ENCODE measurements around the gene RPS6KA5. TPM values are rescaled to one million over a fixed set of nuclear protein-coding genes. Genes with fewer than 3 reads are reported as not detected.
A peak's percentile ranks its signal among the peaks of the same experiment; 100 is the strongest.

RPS6KA5 gene
- total RNA-seq, 1 donor from 2014 or later = 1.8 TPM

DNA sequence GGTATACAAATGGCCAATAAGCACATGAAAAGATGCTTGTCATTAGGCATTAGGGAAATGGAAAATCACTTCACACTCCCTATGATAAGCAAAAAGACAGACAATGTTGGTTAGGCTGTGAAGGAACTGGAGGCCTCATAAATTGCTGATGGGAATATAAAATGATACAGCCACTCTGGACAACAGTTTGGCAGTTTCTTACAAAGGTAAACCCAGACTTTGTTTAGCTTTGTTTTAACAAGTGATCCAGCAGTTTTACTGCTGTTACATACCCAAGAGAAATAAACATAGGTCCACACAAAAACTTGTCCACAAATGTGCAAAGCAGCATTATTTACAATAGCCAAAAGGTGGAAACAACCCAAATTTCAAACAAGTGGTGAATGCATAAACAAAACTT, 5.4 kb downstream of the RPS6KA5 start:
- TF ChIP-seq, protein P1, sequence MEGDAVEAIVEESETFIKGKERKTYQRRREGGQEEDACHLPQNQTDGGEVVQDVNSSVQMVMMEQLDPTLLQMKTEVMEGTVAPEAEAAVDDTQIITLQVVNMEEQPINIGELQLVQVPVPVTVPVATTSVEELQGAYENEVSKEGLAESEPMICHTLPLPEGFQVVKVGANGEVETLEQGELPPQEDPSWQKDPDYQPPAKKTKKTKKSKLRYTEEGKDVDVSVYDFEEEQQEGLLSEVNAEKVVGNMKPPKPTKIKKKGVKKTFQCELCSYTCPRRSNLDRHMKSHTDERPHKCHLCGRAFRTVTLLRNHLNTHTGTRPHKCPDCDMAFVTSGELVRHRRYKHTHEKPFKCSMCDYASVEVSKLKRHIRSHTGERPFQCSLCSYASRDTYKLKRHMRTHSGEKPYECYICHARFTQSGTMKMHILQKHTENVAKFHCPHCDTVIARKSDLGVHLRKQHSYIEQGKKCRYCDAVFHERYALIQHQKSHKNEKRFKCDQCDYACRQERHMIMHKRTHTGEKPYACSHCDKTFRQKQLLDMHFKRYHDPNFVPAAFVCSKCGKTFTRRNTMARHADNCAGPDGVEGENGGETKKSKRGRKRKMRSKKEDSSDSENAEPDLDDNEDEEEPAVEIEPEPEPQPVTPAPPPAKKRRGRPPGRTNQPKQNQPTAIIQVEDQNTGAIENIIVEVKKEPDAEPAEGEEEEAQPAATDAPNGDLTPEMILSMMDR (IDR thresholded peaks at IDR 0.05; ENCODE audit: insufficient read depth, low read length, severe bottlenecking) = no peak
- no peaks in the 10 kb centered on the region for H3K27me3 ChIP-seq (ENCODE audit: control insufficient read depth, insufficient read depth, low read length)
- FAIRE-seq = no peak
- H3K36me3 ChIP-seq (ENCODE audit: control insufficient read depth, insufficient read depth, low read length) = no peaks in the 10 kb centered on the region
- no peak for DNase-seq (ENCODE audit: low read depth)
- no peak overlapping the region for H3K4me3 ChIP-seq (ENCODE audit: low read depth, low read length)

DNA sequence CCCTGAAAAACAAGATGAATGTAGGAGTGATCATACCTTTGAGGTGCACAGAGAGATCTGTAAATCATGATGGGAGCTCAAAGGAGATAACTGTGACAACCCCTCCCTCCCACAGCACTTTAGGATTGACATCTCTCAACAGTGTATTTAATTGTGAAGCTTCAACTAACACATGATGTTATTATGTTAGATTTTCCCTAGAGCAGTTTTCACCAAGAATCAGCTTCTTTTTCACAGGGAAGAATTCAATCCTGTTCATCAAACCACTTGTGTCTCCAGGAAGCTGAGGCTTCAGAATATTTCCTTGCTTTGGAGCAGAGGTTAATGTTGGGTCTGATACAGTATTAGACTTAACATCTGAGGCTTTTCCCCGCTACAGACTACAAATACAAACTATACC, 11.8 kb downstream of the RPS6KA5 start:
- Histone ChIP-seq H3K4me3 (ENCODE audit: low read depth, low read length) (no peak overlapping the region), H3K27me3 (ENCODE audit: control insufficient read depth, insufficient read depth, low read length) (no peaks in the 10 kb centered on the region), H3K36me3 (ENCODE audit: control insufficient read depth, insufficient read depth, low read length) (no peaks in the 10 kb centered on the region)
- TF ChIP-seq, protein P1 (IDR thresholded peaks at IDR 0.05; ENCODE audit: insufficient read depth, low read length, severe bottlenecking) = no peak
- FAIRE-seq (no peak), DNase-seq (ENCODE audit: low read depth) (no peak)

DNA sequence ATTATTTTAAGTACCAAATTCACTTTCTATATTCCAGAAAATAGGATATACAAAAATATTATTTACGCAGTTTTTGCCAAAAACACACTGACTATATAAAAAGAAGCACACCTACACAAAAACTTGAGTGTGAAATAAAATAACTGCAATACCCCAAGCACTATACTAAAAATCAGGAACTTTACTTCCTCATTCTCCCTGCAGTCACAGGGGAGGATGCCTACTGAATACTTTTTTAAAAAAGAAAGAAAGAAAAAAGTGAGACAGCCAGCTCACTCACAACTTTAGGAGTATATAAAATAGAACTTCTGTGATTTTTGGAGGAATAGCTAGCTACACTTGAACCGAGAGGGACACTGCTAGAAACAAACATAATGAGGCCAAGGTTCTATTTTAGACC, 12.2 kb downstream of the RPS6KA5 start:
- Histone ChIP-seq H3K4me3 (ENCODE audit: low read depth, low read length) (no peak overlapping the region), H3K27me3 (ENCODE audit: control insufficient read depth, insufficient read depth, low read length) (no peaks in the 10 kb centered on the region), H3K36me3 (ENCODE audit: control insufficient read depth, insufficient read depth, low read length) (no peaks in the 10 kb centered on the region)
- TF ChIP-seq, protein P1 (IDR thresholded peaks at IDR 0.05; ENCODE audit: insufficient read depth, low read length, severe bottlenecking) = no peak
- no peak for DNase-seq (ENCODE audit: low read depth)
- no peak for FAIRE-seq

DNA sequence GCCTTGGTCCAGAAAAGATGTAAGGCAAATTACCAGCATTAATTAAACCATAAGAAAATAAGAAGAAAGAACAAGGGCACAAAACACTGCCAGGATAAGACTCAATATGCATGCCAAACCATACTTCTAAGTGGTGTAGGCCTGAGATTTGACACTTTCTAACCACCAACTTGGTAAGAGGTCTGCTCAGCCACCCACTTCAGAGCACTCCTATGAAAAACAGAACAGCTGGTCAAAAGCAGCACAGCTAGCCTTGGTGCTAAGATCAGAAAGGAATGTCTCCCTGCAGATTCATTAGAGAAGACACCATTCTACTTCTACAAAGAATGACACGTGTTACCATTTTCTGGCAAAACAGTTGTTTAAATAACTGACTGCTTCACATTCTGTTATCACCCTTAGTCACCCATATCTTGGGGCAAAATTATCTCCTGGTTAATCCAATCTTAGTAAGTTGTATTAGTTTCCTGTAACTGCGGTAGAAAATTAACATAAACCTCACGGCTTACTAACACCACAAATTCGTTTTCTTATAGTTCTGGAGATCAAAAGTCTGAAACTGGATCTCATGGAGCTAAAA, 13.2 kb downstream of the RPS6KA5 start:
- no peaks in the 10 kb centered on the region for H3K36me3 ChIP-seq (ENCODE audit: control insufficient read depth, insufficient read depth, low read length)
- TF ChIP-seq, protein P1 (IDR thresholded peaks at IDR 0.05; ENCODE audit: insufficient read depth, low read length, severe bottlenecking) = no peak
- H3K27me3 ChIP-seq (ENCODE audit: control insufficient read depth, insufficient read depth, low read length) = no peaks in the 10 kb centered on the region
- FAIRE-seq (no peak), DNase-seq (ENCODE audit: low read depth) (peak; percentile 20)
- H3K4me3 ChIP-seq (ENCODE audit: low read depth, low read length) = no peak overlapping the region

DNA sequence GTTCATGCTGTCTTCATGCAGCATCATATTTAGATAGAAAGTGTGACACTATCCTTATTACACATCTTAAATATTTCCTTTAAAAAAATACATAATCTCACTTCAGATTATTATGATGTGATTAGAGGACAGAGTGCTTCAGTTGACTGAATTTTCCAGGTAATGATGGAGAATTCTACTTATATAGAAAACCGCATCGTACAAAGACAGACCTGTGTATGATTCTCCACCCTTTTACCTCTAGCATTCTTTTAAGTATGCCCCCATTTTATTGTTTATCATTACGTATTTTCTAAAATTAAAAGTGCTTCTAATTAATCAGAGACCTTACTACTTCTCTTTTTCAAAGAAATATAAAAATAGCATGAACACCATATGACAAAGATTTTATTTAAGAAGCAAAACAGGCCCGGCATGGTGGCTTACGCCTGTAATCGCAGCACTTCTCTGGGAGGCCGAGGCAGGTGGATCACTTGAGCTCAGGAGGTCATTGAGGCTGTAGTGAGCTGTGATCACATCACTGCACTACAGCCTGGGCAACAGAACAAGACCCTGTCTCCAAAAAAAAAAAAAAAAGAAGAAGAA, 13.9 kb downstream of the RPS6KA5 start:
- no peak for DNase-seq (ENCODE audit: low read depth)
- Histone ChIP-seq H3K36me3 (ENCODE audit: control insufficient read depth, insufficient read depth, low read length) (no peaks in the 10 kb centered on the region), H3K27me3 (ENCODE audit: control insufficient read depth, insufficient read depth, low read length) (no peaks in the 10 kb centered on the region), H3K4me3 (ENCODE audit: low read depth, low read length) (no peak overlapping the region)
- TF ChIP-seq, protein P1 (IDR thresholded peaks at IDR 0.05; ENCODE audit: insufficient read depth, low read length, severe bottlenecking) = no peak
- no peak for FAIRE-seq

DNA sequence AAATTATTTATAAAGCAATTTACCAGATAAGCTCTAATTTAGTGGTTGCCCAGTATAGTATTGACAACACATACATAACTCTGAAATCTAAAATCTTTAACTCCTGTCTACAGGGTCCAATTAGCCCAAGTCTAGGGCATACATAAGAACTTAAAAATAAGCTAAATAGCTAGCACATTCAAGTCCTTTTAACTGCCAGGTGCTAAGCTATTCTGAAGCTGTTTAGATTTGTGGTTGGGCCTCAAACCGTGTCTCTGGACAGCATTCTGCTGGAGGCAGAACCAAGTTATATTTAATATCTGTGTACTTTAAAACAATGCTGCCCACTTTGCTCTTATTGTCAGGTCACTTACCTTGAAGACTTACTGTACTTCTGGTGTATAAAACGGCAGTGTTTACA, 19.0 kb downstream of the RPS6KA5 start:
- TF ChIP-seq, protein P1 (IDR thresholded peaks at IDR 0.05; ENCODE audit: insufficient read depth, low read length, severe bottlenecking) = no peak
- Histone ChIP-seq H3K4me3 (ENCODE audit: low read depth, low read length) (no peak overlapping the region), H3K27me3 (ENCODE audit: control insufficient read depth, insufficient read depth, low read length) (no peaks in the 10 kb centered on the region), H3K36me3 (ENCODE audit: control insufficient read depth, insufficient read depth, low read length) (no peaks in the 10 kb centered on the region)
- FAIRE-seq = no peak
- DNase-seq (ENCODE audit: low read depth) = no peak

All from bronchial epithelial cell (primary cell).